Spleen (tissue), 7 donors: ENCODE data around the gene COA3.

ENCODE experiments used
- POLR2A ChIP-seq, 3 donors: fragments of 450-650 bp; IDR thresholded peaks; one replicate each; pipeline ENCODE4 v1.5.1; 2017; ENCODE audit warnings: antibody characterized with exemption in 3 of 3, mild to moderate bottlenecking in 1 of 3
- TF ChIP-seq, protein P1 (sequence below), 11 experiments: fragments of 200-600 bp in 7 of 11; fragments of 450-650 bp in 4 of 11; sonication (generic) in 4 of 11; IDR thresholded peaks in 8 of 11; conservative IDR thresholded peaks in 3 of 11; 1 replicate in 7 of 11; 2 replicates in 4 of 11; pipeline versions ENCODE4 v1.4.0 to v1.8.0; 2016 to 2021; ENCODE audit warnings: antibody characterized with exemption in 11 of 11, inconsistent platforms in 4 of 11, mild to moderate bottlenecking in 1 of 11
- donor health status: DM: no; HTN: no; CAD: no; lungs with moderate emphysema.
- donor health status: DM: no; HTN: no; CAD: no.
- donor health status: DM: no; HTN: no; CAD: no.

DNA sequence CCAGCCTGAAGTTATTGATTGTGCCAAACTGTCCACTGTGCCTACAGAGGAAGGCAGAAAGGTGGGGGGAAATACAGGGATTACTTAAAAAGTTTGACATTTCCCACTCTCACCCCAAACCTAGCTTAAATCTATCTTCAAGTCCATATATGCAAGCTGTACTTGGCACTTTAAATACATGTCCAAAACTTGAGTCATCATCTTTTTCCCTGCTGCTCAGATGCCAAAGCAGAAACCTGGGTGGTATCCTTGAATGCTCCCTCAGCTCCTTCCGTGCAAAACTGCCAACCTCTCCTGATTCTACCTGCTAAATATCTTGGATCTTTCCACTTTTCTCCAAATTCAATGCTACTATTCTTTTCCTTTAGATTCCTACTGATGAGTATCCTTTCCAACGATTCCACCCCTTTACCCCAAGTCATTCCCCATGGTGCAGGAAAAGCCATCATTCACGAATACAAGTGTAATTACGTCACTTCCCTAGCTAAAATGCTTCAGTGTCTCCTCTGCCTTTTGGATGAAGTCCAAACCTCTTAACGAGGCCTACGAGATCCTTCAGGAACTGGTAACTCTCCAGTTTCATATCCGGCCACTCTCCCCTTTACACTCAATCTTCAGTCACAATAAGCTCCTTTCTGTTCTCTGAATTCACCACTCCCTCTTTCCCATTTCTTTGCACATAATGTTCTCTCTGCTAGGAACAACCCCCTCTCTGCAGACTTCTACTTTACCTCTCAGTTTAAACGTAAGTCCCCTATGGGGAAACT is 16.3 kb upstream of the COA3 start:
- no peak for TF ChIP-seq POLR2A (IDR thresholded peaks at IDR 0.05)
- TF ChIP-seq, protein P1, sequence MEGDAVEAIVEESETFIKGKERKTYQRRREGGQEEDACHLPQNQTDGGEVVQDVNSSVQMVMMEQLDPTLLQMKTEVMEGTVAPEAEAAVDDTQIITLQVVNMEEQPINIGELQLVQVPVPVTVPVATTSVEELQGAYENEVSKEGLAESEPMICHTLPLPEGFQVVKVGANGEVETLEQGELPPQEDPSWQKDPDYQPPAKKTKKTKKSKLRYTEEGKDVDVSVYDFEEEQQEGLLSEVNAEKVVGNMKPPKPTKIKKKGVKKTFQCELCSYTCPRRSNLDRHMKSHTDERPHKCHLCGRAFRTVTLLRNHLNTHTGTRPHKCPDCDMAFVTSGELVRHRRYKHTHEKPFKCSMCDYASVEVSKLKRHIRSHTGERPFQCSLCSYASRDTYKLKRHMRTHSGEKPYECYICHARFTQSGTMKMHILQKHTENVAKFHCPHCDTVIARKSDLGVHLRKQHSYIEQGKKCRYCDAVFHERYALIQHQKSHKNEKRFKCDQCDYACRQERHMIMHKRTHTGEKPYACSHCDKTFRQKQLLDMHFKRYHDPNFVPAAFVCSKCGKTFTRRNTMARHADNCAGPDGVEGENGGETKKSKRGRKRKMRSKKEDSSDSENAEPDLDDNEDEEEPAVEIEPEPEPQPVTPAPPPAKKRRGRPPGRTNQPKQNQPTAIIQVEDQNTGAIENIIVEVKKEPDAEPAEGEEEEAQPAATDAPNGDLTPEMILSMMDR (IDR thresholded peaks at IDR 0.05 in 8 of 11, conservative IDR thresholded peaks at IDR 0.05 in 3 of 11): no peak
